IPS-20b (cell line): Measurements from ENCODE around the gene ALG9.
"Not testable (repeated sequence)": the region's sequence is repeated elsewhere in the genome, so short reads cannot be mapped to it uniquely, and the experiment has no call there.

Experiments used
- H3K27ac ChIP-seq: one replicate; pipeline ENCODE4 v1.5.1; 2013; ENCODE audit warnings: low read length
- H3K27me3 ChIP-seq: 2 replicates; pipeline ENCODE4 v1.6.1; 2013; ENCODE audit warnings: mild to moderate bottlenecking, low read length, inconsistent platforms; ENCODE audit not compliant: insufficient read depth
- H3K36me3 ChIP-seq: 2 replicates; pipeline ENCODE4 v1.6.1; 2013; ENCODE audit warnings: low read depth, mild to moderate bottlenecking, inconsistent platforms, low read length, moderate library complexity; ENCODE audit not compliant: insufficient read depth
- H3K4me1 ChIP-seq: 2 replicates; pipeline ENCODE4 v1.6.1; 2013; ENCODE audit warnings: mild to moderate bottlenecking, control low read depth, inconsistent platforms, low read length, moderate library complexity; ENCODE audit not compliant: insufficient read depth
- H3K4me3 ChIP-seq: 2 replicates; pipeline ENCODE4 v1.5.1; 2013; ENCODE audit warnings: mild to moderate bottlenecking, low read length, inconsistent platforms
- H3K9ac ChIP-seq: 2 replicates; pipeline ENCODE4 v1.6.1; 2013; ENCODE audit warnings: low read depth, mild to moderate bottlenecking, inconsistent platforms, low read length, moderate library complexity
- H3K9me3 ChIP-seq: 2 replicates; pipeline ENCODE4 v1.6.1; 2013; ENCODE audit warnings: mild to moderate bottlenecking, low read depth, low read length, inconsistent platforms; ENCODE audit not compliant: insufficient read depth

ALG9 gene

DNA sequence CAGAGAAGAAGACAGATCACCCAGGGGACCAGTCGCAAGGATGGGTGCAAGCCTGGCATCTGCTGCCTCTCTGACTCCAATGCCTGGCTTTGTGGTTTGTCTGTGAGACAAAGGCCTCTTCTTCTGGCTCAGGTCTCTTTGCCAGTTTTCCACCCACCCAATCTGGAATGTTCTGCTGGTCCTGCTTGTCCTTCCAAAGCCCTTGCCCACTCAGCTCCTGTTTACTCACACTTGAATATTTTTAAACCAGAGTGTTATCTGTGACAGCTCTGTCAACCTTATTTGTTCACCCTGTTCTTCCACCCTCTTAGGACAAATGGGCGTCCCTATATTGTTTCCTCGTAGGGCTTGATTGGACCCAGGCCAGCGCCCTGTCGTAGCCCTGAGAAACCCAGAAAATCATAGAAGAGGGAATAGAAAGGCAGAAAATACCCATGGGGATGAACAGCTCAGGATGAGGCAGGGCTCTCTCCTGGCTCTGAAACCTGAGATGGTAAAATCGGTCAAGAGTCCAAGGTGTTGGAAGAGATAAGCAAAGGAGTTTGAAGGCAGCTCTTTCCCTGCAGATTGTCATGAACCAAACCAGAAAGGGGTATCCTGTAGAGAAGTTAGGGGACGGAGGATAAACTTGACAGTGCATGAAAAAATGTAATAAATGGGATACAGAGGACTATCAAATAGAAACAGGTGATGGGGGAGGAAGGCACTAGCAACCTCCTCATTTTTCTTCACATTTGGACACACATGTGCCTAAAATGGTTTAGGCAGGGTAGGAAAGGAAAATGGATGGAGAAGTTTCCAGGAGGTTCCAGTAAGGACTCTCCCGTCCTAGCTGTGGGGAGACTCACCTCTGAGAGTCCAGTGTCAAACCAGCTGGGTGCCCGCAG lies 39.5 kb upstream of the ALG9 start:
- Histone ChIP-seq H3K4me1 (peaks cover 6% of the 10 kb centered on the region), H3K27me3 (no peaks in the 10 kb centered on the region), H3K36me3 (no peaks in the 10 kb centered on the region), H3K27ac (no peak overlapping the region), H3K9me3 (no peaks in the 10 kb centered on the region), H3K4me3 (no peak overlapping the region), H3K9ac (no peak overlapping the region)

DNA sequence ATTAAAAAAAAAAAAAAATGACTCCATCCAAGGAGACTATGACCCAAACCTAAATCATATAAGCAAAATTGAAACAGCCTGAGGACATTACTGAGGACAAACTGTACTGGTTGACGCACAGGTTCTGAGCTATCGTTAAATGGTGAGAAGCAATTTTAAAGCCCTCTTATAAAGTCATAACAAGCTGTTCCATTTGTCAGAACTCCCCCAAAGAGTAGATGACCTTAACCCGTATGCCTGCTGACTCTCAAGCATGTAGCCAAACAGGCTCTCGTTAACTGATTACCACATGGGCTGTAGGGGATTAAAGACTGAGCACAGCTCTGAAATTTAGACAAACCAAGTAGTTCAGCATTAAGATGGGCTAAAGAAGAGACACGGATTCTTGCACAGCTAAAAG lies 38.0 kb upstream of the ALG9 start:
- Histone ChIP-seq H3K4me3 (no peak overlapping the region), H3K9me3 (no peaks in the 10 kb centered on the region), H3K4me1 (peaks cover 6% of the 10 kb centered on the region), H3K27ac (no peak overlapping the region), H3K36me3 (no peaks in the 10 kb centered on the region), H3K9ac (no peak overlapping the region), H3K27me3 (no peaks in the 10 kb centered on the region)

DNA sequence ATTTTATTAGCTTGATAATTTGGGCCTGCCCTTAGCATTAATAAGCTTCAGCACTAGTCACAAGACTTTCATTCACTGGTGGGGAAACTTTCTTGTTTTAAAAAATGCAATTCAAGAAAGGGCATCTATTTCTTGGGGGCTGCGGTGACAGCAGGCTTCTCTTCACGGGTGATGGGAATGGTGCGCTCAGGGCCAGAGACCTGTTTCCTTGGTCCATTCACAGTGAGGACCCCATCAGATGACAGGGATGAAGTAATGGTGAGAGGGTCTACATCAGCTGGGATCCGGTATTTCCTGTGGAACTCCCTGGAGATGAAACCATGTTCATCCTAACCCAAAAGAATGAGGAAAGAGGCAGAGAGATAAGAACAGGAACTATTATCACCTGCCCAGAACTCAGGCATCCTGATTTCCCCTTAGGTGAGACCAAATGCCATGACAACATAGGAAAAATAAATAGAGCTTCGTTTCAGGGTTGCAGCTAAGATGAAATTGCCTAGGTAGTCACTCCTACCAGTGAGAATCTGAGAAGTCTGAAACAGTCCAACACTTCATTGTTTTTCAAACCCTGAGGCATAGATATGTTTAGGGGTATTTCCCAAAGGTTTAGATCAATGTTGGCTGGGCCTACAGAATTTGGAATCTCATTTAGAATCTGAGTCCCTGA lies 37.4 kb upstream of the ALG9 start:
- no peak overlapping the region for H3K9ac ChIP-seq
- H3K9me3 ChIP-seq: no peaks in the 10 kb centered on the region
- H3K27me3 ChIP-seq: no peaks in the 10 kb centered on the region
- peaks cover 6% of the 10 kb centered on the region for H3K4me1 ChIP-seq
- no peak overlapping the region for H3K27ac ChIP-seq
- no peaks in the 10 kb centered on the region for H3K36me3 ChIP-seq
- H3K4me3 ChIP-seq: no peak overlapping the region

DNA sequence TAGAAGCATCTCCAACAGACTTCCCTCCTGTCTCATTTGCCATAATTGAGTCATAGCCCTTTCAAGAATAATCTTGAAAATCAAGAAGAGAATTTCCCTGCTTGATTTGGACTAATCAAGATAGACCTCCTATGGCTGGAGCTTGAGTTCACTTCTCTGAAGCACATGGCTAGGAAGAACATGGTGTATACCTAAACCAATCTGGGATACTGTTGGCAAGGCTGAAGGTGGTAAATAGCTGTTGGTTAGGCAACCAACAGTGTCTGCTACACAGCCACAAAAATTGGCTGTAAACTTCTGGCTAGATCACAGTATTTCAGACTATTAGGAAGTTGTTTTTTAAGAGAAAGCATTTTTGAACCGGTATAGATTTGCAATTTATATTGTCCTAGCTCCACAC lies 35.3 kb upstream of the ALG9 start:
- Histone ChIP-seq H3K27me3 (no peaks in the 10 kb centered on the region), H3K4me1 (no peaks in the 10 kb centered on the region; the same call in 1 of the 2 replicates), H3K36me3 (no peaks in the 10 kb centered on the region), H3K9me3 (no peaks in the 10 kb centered on the region), H3K4me3 (no peak overlapping the region), H3K9ac (no peak overlapping the region), H3K27ac (no peak overlapping the region)

DNA sequence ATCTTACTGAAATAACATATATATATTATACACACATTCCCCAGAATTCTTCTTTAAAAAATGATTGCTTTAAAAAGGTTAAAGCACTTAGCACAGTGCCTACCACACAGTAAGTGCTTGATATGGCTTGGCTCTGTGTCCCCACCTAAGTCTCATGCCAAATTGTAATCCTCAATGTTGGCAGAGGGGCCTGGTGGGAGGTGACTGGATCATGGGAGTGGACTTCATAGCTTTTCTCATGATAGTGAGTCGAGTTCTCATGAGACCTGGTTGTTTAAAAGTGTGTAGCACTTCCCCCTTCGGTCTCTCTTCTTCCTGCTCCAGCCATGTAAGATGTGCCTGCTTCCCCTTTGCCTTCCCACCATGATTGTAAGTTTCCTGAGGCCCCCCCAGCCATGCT lies 34.0 kb upstream of the ALG9 start:
- no peaks in the 10 kb centered on the region for H3K36me3 ChIP-seq
- H3K27ac ChIP-seq: no peak overlapping the region
- H3K27me3 ChIP-seq: no peaks in the 10 kb centered on the region
- H3K4me3 ChIP-seq: no peak overlapping the region
- no peaks in the 10 kb centered on the region for H3K4me1 ChIP-seq
- H3K9ac ChIP-seq: no peak overlapping the region
- no peaks in the 10 kb centered on the region for H3K9me3 ChIP-seq

DNA sequence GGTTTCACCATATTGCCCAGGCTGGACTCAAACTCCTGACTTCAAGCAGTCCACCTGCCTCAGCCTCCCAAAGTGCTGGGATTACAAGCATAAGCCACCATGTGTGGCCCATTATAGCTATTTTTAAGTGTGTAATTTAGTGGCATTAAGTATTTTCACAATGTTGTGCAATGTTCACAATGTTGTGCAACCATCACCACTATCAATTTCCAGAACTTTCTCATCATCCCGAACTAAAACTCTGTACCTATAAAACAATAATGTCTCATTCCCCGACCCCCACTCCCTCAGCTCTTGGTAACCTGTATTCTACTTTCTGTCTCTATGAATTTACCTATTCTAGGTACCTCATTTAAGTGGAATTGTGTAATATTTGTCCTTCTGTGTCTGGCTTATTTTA lies 15.5 kb upstream of the ALG9 start:
- H3K36me3 ChIP-seq: no peaks in the 10 kb centered on the region
- no peaks in the 10 kb centered on the region for H3K27me3 ChIP-seq
- no peaks in the 10 kb centered on the region for H3K9me3 ChIP-seq
- H3K9ac ChIP-seq: no peak overlapping the region
- no peak overlapping the region for H3K4me3 ChIP-seq
- no peaks in the 10 kb centered on the region for H3K4me1 ChIP-seq
- no peak overlapping the region for H3K27ac ChIP-seq

DNA sequence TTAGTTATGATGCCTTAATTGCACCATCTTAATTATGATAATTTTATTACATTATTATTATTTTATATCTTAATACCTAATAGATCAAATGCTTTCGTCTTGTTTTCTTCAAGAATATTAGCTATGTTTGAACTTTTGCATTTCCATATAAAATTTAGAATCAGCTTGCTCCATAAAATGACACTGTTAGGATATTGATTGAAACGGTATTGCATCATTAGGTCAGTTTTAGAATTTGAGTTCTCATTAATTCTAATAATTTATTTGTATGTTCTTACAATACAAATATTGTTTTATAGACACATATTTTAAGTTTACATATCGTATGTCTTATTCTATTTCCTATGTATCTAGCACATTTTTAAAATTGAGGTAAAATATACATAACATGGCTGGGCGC lies 14.7 kb upstream of the ALG9 start:
- Histone ChIP-seq H3K27ac (no peak overlapping the region), H3K9ac (no peak overlapping the region), H3K36me3 (no peaks in the 10 kb centered on the region), H3K27me3 (no peaks in the 10 kb centered on the region), H3K9me3 (no peaks in the 10 kb centered on the region), H3K4me1 (no peaks in the 10 kb centered on the region), H3K4me3 (no peak overlapping the region)

DNA sequence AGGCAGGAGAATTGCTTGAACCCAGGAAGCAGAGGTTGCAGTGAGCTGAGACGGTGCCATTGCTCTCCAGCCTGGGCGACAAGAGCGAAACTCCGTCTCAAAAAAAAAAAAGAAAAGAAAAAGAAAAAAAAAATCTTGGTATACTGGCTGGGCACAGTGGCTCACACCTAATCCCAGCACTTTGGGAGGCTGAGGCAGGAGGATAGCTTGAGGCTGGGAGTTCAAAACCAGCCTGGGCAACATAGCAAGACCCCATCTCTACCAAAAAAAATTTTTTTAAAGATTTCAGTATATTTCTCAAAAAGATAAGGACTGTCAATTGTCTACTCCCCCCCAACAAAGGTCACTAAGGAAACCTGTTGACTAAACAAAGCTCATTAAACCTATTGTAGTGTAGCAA lies 13.7 kb upstream of the ALG9 start:
- H3K36me3 ChIP-seq, H3K9ac ChIP-seq, H3K27ac ChIP-seq, H3K4me1 ChIP-seq, H3K27me3 ChIP-seq, H3K9me3 ChIP-seq, H3K4me3 ChIP-seq: not testable (repeated sequence)

DNA sequence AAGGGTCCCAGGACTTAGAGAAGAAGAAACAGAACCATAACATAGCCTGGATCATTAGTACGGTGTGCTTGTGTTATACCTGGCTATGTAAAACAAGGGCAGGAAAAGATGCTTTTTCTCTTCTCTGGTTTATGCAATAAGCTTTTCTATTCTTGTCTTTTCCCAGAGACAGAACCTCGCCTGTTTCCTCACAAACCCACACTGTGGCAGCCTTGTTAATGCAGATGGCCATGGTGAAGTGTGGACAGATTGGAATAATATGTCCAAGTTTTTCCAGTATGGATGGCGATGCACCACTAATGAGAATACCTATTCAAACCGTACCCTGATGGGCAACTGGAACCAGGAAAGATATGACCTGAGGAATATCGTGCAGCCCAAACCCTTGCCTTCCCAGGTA lies 10.8 kb upstream of the ALG9 start:
- Histone ChIP-seq H3K4me3 (no peak overlapping the region), H3K9ac (no peak overlapping the region), H3K27ac (no peak overlapping the region), H3K27me3 (no peaks in the 10 kb centered on the region), H3K36me3 (no peaks in the 10 kb centered on the region), H3K4me1 (peaks cover 4% of the 10 kb centered on the region; the same call in 1 of the 2 replicates), H3K9me3 (no peaks in the 10 kb centered on the region)

DNA sequence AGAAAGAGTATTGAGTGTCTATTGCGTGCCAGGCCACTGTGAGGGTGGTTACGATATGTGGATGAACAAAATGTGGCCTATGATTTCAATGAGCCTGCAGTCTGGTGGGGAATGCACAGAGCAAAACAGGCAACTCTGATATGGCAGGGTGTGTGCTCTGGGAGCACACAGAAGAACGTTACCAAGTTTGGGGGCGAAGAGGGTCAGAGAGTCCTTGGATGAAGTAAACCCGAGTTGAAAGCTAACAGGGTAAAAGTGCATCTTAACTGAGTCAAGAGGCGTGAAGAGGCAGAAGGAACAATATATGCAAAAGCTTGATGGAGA lies 8.2 kb upstream of the ALG9 start:
- Histone ChIP-seq H3K4me1 (peaks cover 4% of the 10 kb centered on the region; the same call in 1 of the 2 replicates), H3K4me3 (peak overlapping the region; percentile 81), H3K36me3 (no peaks in the 10 kb centered on the region), H3K9ac (peak overlapping the region; percentile 83), H3K27me3 (no peaks in the 10 kb centered on the region), H3K9me3 (no peaks in the 10 kb centered on the region), H3K27ac (peak overlapping the region; percentile 81)

DNA sequence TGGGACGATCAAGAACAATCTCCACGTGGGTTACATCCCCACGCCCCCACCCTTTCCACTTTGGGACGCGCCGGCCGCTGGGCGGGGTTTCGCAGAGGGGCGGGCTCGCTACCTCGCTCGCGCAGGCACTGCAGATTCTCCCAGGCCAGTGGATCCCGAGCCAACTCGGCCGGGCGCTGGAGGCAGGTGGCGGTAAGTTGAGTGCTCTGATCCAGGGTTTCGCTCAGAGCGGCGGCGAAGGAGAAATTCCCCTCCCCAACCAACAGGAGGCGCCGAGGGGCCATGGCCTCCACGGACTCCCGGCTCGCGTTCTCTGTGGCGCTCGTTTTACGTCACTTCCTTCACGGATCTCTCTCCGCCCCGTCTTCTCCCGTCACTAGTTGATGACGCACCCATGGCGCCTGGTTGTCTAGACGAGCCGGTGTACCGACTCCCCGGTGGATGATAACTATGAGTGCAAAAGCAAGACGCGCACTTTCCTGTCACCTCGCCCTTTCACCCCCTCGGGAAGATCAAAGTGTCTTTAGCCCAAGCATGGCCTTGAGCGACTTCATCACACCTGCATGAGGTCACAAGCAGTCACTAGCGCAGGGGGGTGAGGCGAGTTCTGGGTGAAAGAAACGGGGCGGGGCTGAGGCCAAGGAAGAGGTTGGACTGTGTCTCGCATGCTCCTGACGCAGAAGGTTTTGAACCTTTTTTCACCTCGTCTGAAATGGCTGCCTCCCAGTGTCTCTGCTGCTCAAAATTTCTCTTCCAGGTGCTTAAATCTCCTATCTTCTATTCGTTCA lies 7.7 kb upstream of the ALG9 start, which contains the start of the genes CFAP68 and FDXACB1:
TSS of gene CFAP68 (plus strand) at position 693 of the 788 bp plus-strand sequence. CDS start at position 713, 20 bp downstream.
TSS of gene FDXACB1 (minus strand) at position 317 of the 788 bp plus-strand sequence. CDS start at position 284, 33 bp downstream.
- Histone ChIP-seq H3K4me1 (peaks cover 4% of the 10 kb centered on the region; the same call in 1 of the 2 replicates), H3K9me3 (no peaks in the 10 kb centered on the region), H3K27me3 (no peaks in the 10 kb centered on the region), H3K4me3 (peak within 1 kb of the TSS; percentile 81), H3K36me3 (no peaks in the 10 kb centered on the region), H3K27ac (peak within 1 kb of the TSS; percentile 81), H3K9ac (peak within 1 kb of the TSS; percentile 83)
